HuH-7.5 (cell line): ENCODE measurements around the gene LRSAM1.

Source experiments
- DNase-seq: peaks from one replicate; pipeline ENCODE4 v3.0.0; 2011; ENCODE audit warnings: low spot score

LRSAM1 gene

DNA sequence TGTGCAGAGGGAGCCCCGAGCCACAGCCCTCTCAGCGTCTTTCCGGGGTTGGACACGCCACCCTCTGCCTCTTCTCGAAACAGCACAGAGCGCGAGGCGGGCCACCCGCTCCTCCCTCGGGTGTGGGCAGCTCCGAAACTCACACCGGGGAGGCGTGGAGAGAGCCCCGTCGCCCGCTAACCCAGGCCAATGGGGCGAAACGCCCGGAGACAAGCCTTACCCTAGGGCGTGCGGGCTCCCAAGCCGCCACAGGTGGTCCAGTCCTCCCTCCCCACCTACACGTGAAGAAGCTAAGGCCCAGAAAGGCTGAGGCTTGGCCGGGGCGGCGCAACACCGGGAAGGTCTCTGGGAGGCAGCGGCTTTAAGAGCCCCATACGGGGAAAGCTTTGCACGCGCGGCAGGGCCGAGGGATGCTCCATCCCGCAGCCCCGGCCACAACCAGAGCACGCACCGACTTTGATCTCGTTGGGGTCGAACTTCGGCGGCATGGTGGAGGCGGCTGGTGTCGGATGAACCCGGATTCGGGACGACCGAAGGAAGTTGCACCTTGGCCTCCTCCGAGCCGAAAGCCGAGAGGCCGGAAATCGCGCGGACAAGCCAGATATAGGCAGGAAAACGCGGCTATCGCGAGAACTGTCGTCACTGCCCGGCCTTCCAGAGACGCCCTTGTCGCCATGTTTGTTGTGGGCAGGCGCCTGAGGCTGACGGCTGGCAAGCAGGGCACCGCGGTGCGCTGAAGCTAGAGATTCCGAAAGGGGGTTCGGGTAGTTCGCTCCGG is at the start of gene LRSAM1, which contains the start of gene RPL12:
TSS of gene LRSAM1 (plus strand) at position 681 of the 778 bp plus-strand sequence. CDS start 3,018 bp downstream, outside the sequence.
TSS of gene RPL12 (minus strand) at position 577 of the 778 bp plus-strand sequence. CDS start at position 488, 89 bp downstream.
- DNase-seq: peak; percentile 89

DNA sequence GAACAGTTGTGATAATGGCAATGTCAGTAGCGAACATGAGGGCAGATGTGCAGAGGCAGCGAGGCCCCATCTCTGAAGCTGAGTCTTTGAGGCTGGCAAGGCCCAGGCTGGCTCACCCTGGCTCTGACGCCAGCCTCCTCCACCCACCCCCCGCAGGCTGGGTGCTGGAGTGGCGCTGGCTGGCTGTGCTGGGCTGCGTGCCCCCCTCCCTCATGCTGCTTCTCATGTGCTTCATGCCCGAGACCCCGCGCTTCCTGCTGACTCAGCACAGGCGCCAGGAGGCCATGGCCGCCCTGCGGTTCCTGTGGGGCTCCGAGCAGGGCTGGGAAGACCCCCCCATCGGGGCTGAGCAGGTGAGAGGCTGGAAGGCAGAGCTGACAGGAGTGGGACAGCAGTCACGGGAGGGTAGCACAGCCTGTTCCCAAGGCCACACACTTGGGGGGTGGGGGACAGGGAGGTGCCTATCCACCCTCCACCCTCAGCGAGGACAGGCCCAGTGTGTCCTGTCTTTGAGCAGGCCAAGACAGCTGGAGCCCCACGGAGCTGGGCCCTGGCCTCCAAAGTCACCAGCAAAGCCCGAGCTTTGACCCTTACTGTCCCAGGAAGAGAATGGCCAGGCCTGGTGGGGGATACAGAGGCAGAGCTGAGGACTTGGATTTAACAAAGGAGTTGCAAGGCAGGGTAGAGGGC is 48.8 kb upstream of the LRSAM1 start:
- no peak for DNase-seq

DNA sequence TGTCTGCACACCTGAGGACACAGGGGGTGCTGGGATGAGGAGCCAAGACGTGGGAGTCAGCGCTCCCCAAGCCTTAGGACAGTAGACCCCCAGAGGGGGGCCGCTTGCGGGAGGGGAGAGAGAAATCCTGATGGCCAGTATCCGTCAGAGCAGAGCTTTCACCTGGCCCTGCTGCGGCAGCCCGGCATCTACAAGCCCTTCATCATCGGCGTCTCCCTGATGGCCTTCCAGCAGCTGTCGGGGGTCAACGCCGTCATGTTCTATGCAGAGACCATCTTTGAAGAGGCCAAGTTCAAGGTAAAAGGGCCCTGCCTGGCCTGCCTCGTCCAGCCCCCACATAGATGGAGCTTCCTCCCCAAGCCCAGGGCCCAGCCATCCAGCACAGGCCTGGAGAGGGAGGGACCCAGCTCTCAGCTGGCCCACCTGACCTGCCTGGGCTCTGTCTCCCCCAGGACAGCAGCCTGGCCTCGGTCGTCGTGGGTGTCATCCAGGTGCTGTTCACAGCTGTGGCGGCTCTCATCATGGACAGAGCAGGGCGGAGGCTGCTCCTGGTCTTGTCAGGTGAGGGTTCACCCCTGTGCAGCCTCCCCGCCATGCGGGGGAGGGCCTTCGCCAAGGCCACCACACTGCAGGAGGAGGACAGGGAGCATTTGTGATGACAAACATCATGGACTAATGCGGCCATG is 47.7 kb upstream of the LRSAM1 start:
- DNase-seq: no peak

DNA sequence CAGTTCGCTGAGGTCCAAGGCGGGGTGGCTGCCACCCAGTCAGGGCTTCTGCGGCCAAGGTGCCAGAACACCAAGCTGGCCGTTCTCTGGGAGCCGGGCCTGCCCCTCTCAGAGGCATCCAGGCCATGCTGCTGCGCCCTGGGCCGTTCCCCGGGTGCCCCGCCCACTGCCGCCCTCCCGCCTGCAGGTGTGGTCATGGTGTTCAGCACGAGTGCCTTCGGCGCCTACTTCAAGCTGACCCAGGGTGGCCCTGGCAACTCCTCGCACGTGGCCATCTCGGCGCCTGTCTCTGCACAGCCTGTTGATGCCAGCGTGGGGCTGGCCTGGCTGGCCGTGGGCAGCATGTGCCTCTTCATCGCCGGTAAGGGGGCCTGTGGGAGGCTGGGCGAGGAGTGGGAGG is 46.7 kb upstream of the LRSAM1 start:
- no peak for DNase-seq

DNA sequence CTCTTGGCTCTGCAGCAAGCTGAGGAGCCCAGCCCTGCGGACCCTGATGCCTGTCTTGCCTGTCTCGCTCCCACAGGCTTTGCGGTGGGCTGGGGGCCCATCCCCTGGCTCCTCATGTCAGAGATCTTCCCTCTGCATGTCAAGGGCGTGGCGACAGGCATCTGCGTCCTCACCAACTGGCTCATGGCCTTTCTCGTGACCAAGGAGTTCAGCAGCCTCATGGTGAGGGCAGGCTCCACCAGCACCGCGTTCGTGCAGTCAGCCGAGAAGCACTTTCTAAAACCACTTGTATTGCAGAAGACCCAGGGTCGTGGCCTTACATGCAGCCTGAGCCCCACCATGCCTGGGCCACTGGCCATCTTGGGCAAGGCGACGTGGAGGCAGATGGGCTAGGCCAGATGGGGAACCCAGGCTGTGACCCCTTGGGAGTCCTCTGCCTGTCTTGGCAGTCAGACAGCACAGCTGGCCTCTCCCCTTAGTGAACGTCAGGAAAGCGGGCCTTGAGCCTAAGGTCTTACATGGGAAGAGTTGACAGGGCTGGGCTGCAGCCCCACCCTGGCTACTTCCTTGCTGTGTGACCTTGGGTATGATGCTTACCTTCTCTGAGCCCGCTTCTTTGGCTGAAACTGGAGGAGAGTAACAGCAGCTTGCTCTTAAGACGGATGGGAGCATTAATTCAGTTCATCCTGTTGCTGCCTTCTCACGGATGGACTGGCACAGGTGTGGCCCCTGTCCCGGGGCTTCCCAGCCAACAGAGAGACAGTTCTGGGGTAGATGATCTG is 45.8 kb upstream of the LRSAM1 start:
- no peak for DNase-seq

DNA sequence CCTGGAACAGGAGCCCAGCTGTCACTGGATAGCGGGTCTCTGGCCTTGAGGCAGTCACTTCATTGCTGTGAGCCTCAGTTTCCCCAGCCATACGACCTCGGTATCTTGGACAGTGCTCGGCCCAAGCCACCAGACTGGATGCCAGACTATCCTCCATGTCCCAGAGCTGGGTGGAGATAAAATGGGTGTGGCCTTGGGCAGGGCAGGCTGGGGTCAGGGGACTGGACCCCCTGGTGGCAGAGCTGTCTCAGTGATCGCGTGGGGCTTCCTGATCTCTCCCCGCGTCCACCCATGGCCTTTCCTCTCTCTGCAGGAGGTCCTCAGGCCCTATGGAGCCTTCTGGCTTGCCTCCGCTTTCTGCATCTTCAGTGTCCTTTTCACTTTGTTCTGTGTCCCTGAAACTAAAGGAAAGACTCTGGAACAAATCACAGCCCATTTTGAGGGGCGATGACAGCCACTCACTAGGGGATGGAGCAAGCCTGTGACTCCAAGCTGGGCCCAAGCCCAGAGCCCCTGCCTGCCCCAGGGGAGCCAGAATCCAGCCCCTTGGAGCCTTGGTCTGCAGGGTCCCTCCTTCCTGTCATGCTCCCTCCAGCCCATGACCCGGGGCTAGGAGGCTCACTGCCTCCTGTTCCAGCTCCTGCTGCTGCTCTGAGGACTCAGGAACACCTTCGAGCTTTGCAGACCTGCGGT is 44.4 kb upstream of the LRSAM1 start:
- no peak for DNase-seq

DNA sequence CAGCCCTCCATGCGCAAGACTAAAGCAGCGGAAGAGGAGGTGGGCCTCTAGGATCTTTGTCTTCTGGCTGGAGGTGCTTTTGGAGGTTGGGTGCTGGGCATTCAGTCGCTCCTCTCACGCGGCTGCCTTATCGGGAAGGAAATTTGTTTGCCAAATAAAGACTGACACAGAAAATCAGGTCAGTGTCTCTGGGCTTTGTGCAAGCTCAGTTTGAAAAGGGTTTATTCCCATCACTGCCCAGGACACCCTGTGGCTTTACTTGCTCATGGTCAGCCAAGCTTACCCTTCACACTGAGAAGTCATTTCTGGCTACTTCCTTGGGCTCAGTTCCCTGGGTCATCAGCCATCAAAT is 43.8 kb upstream of the LRSAM1 start:
- no peak for DNase-seq

DNA sequence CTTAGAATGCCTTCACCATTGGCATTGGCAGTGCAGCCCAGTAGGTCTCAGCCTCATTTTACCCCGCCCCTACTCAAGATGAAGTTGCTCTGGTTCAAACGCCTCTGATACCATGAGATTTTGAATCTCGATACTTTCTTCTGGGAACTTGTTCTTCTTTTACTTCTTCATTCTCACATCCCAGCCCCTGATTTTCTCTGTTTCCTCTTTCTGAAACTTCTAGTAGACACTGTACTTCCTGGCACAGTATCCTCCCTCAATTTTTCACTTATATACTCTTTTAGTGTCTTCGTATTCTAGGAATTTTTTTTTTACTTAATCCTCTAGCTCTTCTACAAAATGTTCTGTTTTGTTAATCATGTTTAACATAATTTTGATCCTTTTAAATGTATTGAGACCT is 40.2 kb upstream of the LRSAM1 start:
- no peak for DNase-seq

DNA sequence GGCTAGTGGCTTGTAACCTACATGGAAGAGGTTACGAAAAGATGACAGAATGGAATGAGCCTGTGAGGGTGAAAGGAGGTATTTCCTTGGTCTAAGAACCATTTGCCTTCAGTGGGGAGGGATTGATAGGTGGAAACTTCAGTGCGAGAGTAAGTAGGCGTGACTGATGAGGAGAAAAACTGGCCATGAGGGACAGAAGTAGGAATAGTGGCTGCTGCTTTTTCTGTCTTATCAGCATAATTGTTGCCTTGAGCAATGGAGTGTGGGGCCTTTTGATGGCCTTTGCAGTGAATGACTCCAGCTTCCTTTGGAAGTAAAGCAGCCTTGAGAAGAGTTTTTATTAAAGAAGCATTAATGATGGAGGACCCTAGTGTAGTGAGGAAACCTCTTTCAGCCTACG is 36.2 kb upstream of the LRSAM1 start:
- DNase-seq: no peak

DNA sequence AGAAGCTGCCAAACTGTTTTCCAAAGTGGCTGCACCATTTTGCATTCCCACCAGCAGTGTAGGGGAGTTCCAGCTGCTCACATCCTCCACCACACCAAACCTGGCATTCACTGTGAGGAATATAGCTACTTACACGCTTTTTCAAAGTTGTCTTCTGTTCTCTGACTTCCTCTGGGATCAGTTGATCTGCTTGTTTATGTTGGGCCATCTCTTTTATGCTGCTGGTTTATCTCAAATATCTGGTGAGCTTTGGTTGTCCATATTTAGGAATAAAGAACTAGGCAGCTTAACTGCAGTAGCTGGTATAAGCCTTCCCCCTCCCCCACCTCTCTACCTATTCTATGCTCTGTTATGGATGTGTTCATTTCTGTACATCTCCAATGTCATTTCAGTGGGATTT is 35.7 kb upstream of the LRSAM1 start:
- DNase-seq: no peak

DNA sequence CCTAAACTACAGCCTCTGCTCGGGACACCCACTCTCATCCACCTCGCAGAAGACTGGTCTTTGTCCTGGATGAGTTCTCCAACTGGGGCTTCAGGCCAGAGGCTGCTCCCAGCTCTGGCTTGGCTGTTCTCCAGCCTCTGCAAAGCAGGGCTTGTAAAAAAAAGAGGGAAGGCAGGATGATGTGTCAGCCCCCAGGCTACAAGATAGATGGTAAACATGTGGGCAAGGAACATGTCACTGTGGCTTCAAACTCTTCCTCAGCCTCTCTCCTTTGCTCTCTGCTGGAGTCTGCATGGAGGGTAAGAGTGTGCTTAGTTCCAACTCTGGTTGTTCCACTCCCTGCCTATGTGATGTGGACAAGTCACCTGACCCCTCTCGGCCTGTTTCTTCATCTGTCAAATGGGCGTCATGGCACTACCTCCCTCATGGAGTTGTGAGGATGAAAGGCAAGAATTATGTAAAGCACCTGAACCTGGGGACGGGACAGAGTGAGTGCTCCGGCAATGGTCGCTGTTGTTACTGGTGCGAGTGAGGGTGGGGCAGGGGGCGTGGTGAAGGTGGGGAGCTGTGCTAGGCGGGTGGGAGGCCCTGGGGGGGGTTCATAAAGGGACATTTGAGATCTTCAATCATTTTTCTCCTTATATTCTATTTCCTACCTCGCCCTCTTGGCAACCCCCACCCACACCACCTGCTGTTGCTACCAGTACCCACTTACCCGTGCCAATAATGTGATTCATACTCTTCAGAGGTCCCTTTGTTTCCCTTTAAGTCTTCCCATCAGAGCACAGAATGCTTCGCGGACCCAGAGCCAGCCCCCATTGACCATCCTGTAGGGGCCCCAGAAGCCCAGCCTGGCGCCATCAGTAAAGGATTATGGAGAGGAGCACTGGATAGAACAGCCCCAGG is 33.9 kb upstream of the LRSAM1 start:
- no peak for DNase-seq

DNA sequence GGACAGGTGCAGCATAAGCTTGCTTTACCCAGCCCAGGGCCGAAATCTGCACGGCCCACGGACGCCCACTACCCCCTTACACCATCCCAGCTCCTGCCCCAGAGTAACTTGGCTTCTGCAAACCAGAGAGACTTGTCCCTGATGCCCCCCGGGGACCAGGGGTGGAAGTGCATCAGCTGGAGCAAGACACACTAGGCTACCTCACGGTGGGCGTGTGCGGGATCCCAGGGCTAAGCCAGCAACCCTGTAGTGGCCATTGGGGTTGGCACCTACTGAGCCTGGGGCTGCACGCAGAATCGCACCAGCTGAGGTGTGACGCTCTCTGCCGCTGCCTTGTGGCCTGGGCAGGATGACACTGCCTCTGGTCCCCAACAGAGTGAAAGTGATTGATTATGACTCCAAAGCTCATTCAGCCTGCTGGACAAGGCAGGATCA is 33.3 kb upstream of the LRSAM1 start:
- peak; percentile 79 for DNase-seq

DNA sequence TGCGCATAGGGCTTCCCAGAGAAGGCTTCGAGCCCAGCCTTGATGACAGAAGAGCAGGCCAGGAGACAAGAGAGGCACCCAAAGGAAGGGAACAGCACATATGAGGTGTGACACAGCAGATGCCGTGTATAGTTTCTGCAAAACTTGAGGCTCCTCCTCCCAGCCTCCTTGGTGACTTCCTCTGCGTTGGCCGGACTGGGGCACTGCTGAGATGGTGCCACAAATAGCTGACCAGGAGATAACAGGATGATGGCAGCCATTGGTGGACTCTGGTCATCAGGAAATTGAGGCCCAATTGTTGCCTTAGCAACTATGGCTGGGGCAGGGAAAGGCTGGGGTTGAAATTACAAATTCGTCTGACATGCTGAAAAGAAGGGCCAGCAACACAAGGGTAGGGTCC is 32.0 kb upstream of the LRSAM1 start:
- no peak for DNase-seq

DNA sequence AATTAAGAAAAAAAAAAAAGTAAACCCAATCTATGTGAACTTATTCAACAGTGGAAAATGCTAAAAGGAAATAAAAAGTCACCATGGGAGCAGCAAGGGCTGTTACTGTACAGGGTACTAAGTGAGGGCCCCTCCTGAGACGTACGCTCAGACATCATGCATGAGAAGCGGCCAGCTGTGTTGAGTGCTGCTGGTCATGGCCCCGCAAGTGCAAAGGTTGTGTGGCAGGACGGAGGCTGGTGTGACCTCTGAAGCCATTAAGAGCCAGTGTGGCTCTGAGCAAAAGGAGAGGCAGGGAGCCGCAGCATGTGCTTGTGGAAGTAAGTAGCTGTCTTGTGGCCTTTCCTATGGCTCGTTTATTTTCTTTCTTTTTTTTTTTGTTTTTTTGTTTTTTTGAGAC is 30.3 kb upstream of the LRSAM1 start:
- DNase-seq: no peak

DNA sequence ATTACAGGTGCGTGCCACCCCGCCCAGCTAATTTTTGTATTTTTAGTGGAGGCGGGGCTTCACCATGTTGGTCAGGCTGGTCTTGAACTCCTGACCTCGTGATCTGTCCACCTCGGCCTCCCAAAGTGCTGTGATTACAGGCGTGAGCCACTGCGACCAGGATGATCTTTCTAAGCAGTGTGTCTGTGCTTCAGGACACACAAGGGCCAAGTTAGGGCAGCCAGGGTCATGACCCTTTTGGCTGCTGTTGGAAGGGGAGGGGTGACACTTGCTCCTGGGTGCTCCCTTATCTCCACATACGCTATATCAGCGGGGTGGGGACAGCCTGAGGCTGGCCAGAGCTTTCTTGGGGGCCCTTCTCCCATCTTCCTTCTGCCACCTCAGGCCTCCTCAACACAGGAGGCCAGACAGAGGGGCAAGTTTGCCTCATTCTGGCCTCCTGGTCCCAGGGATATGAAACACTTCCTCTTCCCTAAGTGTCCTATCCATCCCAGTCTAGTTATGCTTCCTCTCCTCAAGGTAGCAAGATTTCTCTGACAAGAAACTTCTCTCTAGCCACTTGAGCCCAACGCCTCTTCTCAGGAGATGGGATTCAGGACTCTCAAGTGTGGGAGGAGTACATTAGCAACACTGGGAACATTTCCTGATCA is 29.1 kb upstream of the LRSAM1 start:
- DNase-seq: no peak

DNA sequence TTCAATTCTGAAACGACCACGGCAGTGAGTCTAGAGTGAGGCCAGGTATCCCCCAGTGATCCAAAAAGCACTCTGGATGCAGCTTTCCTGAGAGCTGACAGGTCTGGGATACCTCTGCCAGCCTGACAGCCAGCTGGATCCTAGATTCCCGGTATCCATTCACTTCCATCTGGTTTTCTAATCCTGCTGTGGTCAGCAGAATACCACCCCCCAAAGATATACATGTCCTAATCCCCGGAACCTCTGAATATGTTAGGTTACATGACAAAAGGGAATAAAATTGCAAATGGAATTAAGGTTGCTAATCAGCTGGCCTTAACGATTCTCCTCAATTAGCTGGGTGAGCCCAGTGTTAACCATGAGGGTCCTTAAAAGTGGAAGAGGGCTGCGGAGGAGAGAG is 28.5 kb upstream of the LRSAM1 start:
- no peak for DNase-seq

DNA sequence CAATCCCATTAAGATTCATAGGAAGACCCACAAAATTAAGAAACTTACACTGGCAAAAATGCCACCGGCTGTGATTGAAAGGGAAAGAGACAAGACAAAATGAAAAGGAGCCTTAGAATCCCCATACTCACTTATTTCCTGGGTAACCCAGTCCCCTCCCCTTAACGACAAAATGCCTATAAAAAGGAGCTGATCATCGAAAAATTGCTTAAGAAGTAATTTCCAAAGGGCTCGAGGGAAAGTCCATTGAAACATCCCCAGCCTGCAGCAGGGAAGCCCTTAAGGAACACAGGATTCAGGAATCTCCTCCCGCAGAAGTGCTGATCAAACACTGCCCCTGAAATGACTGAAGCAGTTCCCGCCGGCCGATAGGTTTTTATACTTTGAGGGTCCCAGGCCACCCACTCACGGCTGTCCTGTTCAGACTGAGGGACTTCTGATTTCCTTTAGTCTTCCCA is 27.8 kb upstream of the LRSAM1 start:
- no peak for DNase-seq

DNA sequence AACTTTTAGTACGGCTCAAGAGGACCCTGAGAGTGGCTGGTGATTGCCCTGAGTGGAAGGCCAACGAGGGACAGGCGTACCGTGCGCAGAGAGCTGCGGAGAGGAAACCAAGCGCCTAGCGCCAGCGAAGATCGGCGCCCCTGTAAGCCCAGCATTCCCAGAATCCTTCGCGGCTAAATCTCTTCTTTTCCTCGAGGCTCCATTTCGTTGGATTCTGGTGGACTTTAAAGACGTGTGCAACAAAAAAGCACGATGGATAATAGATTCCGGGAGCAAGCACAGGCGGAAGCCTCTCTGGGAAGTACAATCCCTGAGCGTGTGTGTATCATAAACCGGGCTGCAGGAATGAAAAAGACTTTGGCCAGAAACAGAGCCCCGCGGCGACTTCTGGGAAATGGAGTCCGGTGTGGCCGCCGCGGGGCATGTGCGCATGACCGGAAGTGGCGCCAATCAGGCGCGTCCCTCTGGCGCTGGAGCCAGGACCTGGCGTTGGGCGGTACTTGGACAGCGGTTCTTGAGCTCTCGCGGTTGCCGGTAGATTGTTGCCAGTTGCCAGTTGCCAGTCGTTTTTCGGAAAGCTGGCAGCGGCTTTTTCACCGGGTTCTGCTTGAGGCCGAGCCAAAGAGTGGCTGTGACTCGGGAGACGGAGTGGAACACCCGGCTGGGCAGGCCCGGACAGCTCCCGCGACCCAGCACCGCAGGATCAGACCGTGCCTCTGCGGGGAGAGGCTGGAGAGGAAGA is 27.2 kb upstream of the LRSAM1 start, which contains the start of gene ZNF79:
TSS of gene ZNF79 (plus strand) at position 449 of the 742 bp plus-strand sequence. CDS start 406 bp downstream, outside the sequence.
- peak; percentile 92 for DNase-seq

DNA sequence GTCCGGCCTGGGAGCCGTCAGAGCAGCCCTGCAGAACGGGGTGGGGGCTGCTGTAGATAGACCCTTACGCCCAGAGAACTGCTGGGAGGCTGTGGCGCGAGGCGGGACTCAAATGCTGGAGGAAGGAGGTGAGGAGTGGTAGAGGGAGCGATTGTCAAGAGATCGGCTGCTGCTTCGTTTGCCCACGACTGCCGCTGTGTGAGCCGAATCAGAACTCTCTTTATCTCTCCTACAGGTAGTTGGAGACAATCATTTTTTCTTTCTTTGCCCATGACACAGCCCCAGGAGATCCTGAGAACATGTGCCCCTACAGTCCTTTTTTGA is 26.7 kb upstream of the LRSAM1 start:
- peak; percentile 44 for DNase-seq
